ENCODE measurements around the gene PXYLP1.

- TF ChIP-seq CTCF (IDR thresholded peaks at IDR 0.05; ENCODE audit: insufficient read depth, low read length) (no peak), POLR2AphosphoS5 (IDR thresholded peaks at IDR 0.05; ENCODE audit: low read depth) (no peak), SPI1 (IDR thresholded peaks at IDR 0.05; ENCODE audit: borderline replicate concordance, low read depth) (no peak), GABPA (IDR thresholded peaks at IDR 0.05; ENCODE audit: low read depth) (no peak)
- TF ChIP-seq, protein P1, sequence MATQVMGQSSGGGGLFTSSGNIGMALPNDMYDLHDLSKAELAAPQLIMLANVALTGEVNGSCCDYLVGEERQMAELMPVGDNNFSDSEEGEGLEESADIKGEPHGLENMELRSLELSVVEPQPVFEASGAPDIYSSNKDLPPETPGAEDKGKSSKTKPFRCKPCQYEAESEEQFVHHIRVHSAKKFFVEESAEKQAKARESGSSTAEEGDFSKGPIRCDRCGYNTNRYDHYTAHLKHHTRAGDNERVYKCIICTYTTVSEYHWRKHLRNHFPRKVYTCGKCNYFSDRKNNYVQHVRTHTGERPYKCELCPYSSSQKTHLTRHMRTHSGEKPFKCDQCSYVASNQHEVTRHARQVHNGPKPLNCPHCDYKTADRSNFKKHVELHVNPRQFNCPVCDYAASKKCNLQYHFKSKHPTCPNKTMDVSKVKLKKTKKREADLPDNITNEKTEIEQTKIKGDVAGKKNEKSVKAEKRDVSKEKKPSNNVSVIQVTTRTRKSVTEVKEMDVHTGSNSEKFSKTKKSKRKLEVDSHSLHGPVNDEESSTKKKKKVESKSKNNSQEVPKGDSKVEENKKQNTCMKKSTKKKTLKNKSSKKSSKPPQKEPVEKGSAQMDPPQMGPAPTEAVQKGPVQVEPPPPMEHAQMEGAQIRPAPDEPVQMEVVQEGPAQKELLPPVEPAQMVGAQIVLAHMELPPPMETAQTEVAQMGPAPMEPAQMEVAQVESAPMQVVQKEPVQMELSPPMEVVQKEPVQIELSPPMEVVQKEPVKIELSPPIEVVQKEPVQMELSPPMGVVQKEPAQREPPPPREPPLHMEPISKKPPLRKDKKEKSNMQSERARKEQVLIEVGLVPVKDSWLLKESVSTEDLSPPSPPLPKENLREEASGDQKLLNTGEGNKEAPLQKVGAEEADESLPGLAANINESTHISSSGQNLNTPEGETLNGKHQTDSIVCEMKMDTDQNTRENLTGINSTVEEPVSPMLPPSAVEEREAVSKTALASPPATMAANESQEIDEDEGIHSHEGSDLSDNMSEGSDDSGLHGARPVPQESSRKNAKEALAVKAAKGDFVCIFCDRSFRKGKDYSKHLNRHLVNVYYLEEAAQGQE (IDR thresholded peaks at IDR 0.05; ENCODE audit: insufficient replicate concordance, low read depth): no peak
Measured at GRCh38 chr3:141286856-141287255, 55.2 kb downstream of the PXYLP1 start.
